Activated naive CD8-positive, alpha-beta T cell treated with anti-CD3 and anti-CD28 coated beads, Interleukin-2, amount 50 U/mL, for 16 hours (primary cell): ENCODE results near the gene OSER1.
"Not testable (repeated sequence)": the region's sequence is repeated elsewhere in the genome, so short reads cannot be mapped to it uniquely, and the experiment has no call there.

Experiments used
- DNase-seq: peaks from one replicate; pipeline ENCODE4 v3.0.0-alpha.2; 2020; ENCODE audit warnings: low read depth, low spot score

Gene OSER1

GRCh38 chr20:44200983-44201382, 9.6 kb downstream of the OSER1 start:
- DNase-seq = no peak

GRCh38 chr20:44200371-44200770, 10.2 kb downstream of the OSER1 start:
- no peak for DNase-seq

- DNase-seq = no peak
These were observed 10.7 kb downstream of the OSER1 start for GRCh38 chr20:44199877-44200276.

- no peak for DNase-seq
These were observed 11.7 kb downstream of the OSER1 start for GRCh38 chr20:44198872-44199271.

- DNase-seq = no peak
These were observed 14.3 kb downstream of the OSER1 start for GRCh38 chr20:44196271-44196670.

- no peak for DNase-seq
These were observed 15.0 kb downstream of the OSER1 start for GRCh38 chr20:44195605-44196004.

GRCh38 chr20:44193801-44194200, 16.8 kb downstream of the OSER1 start:
- no peak for DNase-seq

GRCh38 chr20:44191640-44192039, 18.9 kb downstream of the OSER1 start:
- not testable (repeated sequence) for DNase-seq

- DNase-seq = peak; percentile 14
These were observed 20.2 kb downstream of the OSER1 start for GRCh38 chr20:44190197-44190852.

GRCh38 chr20:44188752-44189151, 21.8 kb downstream of the OSER1 start:
- DNase-seq = no peak

- no peak for DNase-seq
These were observed 22.5 kb downstream of the OSER1 start for GRCh38 chr20:44187772-44188709.

- DNase-seq = no peak
These were observed 23.4 kb downstream of the OSER1 start, which contains the start of gene JPH2 for GRCh38 chr20:44187054-44187771. TSS of gene JPH2 (minus strand) at chr20:44187188. CDS start at chr20:44186705, 483 bp downstream.

- DNase-seq = no peak
These were observed 23.9 kb downstream of the OSER1 start for GRCh38 chr20:44186674-44187053.

GRCh38 chr20:44186201-44186600, 24.4 kb downstream of the OSER1 start:
- no peak for DNase-seq

GRCh38 chr20:44185574-44185973, 25.0 kb downstream of the OSER1 start:
- no peak for DNase-seq

- DNase-seq = no peak
These were observed 27.3 kb downstream of the OSER1 start for GRCh38 chr20:44183282-44183681.

- no peak for DNase-seq
These were observed 27.7 kb downstream of the OSER1 start for GRCh38 chr20:44182863-44183262.

- no peak for DNase-seq
These were observed 28.3 kb downstream of the OSER1 start for GRCh38 chr20:44182135-44182765.

GRCh38 chr20:44181611-44182010, 29.0 kb downstream of the OSER1 start:
- no peak for DNase-seq

GRCh38 chr20:44180814-44181213, 29.8 kb downstream of the OSER1 start:
- no peak for DNase-seq

- no peak for DNase-seq
These were observed 33.6 kb downstream of the OSER1 start for GRCh38 chr20:44176833-44177534.
